Suppressor macrophage treated with lipopolysaccharide for 4 hours (primary cell): ENCODE results near the gene PLK2.

Experiments used
- DNase-seq: peaks from one replicate; pipeline ENCODE4 v3.0.0-alpha.2; 2020

PLK2 gene

GRCh38 chr5:58460002-58460731 lies at the start of gene PLK2:
Gene PLK2, minus strand, starts transcription at chr5:58460086. Its CDS starts 127 bp downstream, at chr5:58459959.
- DNase-seq, result peak; percentile 95

DNA sequence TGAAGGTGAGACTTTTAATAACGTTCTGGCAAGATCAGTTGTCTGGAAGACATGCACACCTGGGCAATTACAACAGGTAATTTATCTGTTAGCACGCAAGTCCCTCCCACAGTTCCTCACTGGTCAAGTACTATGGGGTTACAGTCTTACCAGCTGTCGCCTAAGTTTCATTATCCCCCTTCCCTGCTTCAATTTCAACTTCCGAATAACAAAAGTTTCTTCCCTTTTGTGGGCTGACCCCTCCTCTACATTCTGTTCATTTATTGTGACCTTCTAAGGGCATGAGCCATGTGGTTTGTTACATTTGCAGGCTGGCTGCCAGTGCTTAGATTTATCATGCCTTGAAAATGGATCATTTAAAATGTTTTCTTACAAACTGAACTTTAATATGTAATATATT lies 47.8 kb upstream of the PLK2 start:
- no peak for DNase-seq

- peak; percentile 27 for DNase-seq
Measured at GRCh38 chr5:58505971-58506640, 46.2 kb upstream of the PLK2 start.

DNA sequence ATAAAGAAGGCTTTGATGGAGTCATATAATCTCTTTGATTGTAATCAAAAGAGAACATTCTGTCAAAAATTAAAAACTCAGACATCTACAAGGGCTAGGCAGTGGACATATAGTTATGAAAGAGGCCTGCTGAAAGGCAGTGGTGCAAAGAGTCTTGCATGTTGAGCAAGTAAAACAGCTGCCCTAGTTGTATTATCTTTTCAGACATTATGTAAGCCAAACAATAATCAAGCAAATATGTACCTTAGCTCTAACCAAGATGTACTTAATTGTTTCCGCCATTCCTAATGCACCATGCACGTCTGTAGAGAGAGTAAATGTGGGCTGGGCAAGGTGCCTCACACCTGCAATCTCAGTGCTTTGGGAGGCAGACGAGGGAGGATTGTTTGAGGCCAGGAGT lies 45.6 kb upstream of the PLK2 start:
- DNase-seq, result no peak

DNA sequence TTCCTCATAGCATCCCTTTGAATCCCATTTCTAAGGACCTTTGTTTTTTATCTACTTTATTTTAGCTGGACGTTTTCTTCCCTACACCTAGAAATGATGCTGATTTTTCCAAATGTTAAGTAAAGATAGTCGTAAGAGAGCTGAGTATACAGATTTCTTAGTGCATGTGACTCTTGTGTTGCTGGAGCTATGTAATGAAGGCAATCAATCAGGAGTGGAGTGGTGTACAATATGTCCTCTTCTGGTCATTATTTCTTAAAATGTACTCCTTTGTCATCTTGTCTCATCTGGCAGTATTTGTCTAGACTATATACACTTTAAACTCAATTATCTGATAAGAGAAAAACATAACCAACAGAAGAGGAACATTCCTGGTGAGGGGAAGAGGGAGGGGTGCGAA lies 44.9 kb upstream of the PLK2 start:
- DNase-seq, result no peak

GRCh38 chr5:58503390-58504046 lies 43.6 kb upstream of the PLK2 start:
- no peak for DNase-seq

DNA sequence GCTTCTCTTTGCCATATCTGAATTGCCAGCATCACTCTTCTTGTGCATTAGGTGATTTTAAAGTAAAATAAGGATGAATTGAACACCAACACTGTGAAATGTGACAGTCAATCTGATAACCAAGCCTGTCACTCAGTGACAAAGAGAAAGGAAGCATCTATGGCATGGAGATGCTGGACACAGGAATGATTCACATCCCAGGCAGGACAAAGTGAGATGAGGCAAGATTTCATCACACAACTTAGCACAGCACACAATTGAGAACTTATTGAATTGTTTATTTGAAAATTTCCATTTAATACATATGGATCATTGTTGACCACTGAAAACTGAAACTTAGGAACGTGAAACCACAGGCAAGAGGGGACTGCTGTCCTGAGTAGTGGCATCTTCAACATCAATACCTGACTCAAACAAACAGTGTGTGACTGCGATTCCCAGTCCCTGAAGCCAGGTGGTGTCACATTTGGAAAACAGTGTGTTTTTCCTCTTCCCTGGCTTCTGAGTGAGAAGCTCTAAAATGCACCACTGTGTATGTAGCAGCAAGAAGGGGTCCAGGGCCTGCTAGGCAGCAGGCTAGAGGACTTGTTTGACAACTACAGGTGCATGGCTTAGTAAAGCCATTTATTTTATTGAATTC lies 42.0 kb upstream of the PLK2 start:
- no peak for DNase-seq

DNA sequence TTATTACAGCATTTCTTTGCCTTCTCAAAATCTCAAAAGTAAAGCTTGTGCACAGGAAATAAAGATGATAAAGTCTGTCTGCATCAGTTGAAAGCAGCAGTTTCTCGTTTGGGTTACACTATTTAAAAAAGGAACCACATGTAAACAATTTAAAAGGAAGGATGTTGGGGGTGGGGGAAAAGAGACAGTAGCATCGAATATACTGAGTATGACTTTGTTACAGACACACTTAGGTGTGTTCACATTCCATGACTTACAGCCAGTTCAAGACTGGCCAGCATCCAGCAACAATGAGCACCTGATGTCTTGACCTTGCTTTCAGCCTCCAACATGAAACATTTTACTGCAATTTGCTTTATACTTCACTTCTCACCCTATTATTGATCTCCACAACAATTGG lies 40.1 kb upstream of the PLK2 start:
- no peak for DNase-seq

GRCh38 chr5:58499231-58499630 lies 39.3 kb upstream of the PLK2 start:
- no peak for DNase-seq

GRCh38 chr5:58498340-58498942 lies 38.6 kb upstream of the PLK2 start:
- peak; percentile 31 for DNase-seq

GRCh38 chr5:58497921-58498320 lies 38.0 kb upstream of the PLK2 start:
- no peak for DNase-seq

DNA sequence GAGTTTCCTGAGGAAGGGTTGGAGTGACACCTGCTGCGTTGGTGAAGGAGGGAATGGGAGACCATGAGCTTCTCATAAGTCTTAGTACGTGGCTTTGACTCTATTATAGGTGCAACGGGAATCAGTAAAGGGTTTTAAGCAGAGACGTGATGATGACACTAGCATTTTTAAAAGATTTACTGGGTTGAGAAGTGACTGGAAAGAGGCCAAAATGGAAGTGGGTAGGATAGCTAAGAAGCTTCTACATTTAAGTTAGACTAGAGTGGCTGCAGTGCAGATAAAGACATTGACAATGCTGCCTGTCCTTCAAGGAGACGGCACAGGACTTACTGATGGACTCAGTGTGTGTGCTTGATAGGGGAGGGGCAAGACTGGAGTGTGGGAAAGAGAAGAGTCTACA lies 37.5 kb upstream of the PLK2 start:
- DNase-seq, result no peak

GRCh38 chr5:58496488-58496887 lies 36.6 kb upstream of the PLK2 start:
- no peak for DNase-seq

GRCh38 chr5:58493141-58493540 lies 33.3 kb upstream of the PLK2 start:
- no peak for DNase-seq

- DNase-seq, result peak; percentile 65
Measured at GRCh38 chr5:58491216-58491892, 31.5 kb upstream of the PLK2 start, which contains the start of gene GAPT. Gene GAPT, plus strand, starts transcription at chr5:58491435. Its CDS starts 3,102 bp downstream, at chr5:58494537.

DNA sequence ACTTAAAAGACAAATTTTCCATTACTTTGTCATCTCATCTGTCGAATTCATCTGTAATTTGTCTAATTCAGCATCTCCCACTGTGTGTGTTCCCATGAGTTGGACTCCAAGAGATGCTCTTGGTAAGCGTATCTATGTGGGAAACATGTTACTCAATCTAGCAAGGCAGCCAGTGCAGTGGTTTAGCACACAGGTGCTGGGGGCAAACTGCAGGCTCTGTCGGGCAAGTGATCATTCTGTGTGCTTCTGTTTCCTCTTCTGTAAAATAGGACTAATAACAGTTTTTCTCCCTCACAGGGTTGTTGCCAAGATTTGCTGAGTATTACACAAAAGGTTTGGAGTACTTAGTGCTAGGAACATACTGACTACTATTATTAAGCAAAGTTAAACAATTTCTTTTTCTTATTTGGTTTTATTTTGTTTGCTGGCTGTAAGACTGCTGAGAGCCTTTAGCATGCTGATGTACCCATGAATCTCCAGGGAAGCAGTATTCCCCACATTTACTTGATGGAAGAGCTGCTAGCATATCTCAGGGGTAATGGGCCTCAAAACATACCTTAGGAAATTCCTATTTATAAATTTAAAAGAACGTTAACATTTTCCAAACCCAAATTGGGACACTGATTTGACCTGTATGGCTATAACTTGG lies 30.6 kb upstream of the PLK2 start:
- no peak for DNase-seq

DNA sequence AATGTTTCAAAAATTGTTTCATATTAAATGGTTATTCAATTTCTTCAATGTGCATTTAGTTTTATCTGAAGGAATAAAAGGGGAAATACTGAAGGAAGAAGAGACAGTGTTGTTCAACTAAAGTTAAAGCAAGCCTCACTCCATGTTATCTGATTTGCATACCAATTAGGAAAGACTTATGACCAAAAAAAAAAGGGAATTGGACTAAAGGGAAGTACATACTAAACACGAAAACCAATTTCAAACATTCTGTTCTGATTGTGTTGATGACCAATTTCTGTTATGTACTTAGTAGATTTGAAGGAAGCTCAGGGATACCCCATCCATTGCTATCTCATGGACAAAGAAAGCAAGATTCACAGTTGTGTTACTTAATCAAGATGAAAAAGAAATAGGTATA lies 26.4 kb upstream of the PLK2 start:
- DNase-seq, result peak; percentile 76

DNA sequence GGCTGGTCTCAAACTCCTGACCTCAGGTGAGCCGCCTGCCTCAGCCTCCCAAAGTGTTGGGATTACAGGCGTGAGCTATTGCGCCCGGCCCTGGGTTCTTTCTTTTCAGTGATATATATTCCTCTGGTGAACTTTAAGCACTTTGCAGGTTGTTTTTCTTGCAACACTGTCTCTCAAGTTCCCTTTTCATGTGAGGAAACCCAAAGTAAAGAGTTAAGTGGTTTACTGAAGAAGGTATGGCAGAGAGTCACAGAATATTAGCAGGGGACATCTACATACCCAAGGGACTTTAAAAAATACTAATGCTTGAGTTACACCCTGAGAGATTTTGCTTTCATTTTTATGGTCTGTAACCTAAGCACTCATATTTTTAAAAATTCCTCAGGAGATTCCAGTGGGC lies 24.6 kb upstream of the PLK2 start:
- no peak for DNase-seq

DNA sequence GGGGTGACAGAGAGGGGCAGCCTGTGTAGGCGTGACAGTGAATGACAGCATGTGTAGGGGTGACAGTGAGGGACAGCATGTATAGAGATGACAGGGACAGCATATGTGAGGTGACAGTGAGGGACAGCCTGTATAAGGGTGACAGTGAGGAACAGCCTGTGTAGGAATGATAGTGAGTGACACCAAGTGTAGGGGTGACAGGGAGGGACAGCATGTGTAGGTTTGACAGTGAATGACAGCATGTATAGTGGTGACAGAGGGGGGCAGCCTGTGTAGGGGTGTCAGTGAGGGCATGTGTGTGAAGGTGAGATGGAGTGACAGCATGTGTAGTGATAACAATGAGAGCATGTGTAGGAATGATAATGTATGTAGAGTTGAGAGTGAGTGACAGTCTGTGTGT lies 22.6 kb upstream of the PLK2 start:
- DNase-seq, result no peak

- no peak for DNase-seq
Measured at GRCh38 chr5:58481828-58482227, 21.9 kb upstream of the PLK2 start.

GRCh38 chr5:58481066-58481676 lies 21.3 kb upstream of the PLK2 start:
- no peak for DNase-seq
